Measurements from ENCODE around the gene HIVEP2.

HIVEP2 gene

GRCh38 chr6:142738731-142739130 lies 206.2 kb downstream of the HIVEP2 start:
- DNase-seq (ENCODE audit: low spot score), result no peak

DNA sequence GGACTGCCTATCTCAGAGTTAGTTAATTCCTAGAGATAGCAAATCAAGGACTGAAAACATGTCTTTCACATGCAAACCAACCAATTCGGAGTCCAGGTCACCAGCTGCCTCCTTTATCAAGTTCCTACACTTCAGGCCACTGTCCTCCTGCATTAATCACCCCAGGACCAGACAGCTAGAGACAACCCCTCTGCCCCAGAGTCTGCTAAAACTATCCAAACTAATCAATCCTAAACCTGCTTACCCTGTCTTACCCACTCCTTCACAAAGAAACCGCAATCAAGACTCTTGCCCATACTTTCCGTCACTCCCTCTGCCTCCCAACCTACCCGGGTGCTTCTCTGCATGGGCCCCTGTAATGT lies 207.0 kb downstream of the HIVEP2 start:
- no peak for DNase-seq (ENCODE audit: low spot score)

- peak; percentile 21 for DNase-seq (ENCODE audit: low spot score)
These were observed 207.5 kb downstream of the HIVEP2 start for GRCh38 chr6:142737368-142738034.

DNA sequence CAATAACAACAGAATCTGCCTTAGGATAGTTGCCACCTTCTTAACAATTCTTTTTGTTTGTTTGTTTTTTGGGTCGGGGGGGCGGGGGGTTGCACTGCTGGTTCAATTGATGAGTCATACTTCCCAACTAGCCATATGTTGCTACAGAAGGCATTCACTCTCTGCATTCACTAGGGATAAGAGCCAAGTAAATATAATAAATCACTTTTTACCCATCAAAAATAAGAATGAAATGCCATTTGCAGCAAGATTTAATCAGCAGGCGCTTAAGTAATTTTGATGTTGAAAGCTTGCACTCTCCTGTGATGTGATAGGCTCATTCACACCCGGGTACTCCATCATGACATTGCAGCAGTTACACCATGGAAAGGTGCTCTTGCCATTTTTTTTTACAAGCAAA lies 209.8 kb downstream of the HIVEP2 start:
- no peak for DNase-seq (ENCODE audit: low spot score)

DNA sequence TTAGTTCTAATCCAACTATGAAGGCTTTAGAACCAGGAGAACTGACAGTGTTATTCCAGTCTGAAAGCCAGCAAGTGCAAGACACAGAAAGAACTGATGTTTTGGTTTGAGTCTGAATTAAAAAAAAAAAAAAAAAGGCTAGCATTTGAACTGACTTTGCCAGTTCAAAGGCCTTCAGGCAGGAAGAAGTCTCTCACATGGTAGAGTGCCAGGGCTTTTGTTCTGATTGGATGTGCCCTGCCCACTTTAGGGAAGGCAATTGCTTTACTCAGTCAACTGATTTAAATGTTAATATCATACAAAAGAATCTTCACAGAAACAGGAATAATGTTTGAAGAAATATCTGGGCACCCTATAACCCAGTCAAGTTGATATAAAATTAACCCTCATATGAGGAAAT lies 212.2 kb downstream of the HIVEP2 start:
- no peak for DNase-seq (ENCODE audit: low spot score)

GRCh38 chr6:142731611-142732010 lies 213.4 kb downstream of the HIVEP2 start:
- no peak for DNase-seq (ENCODE audit: low spot score)

- no peak for DNase-seq (ENCODE audit: low spot score)
These were observed 215.4 kb downstream of the HIVEP2 start for GRCh38 chr6:142729618-142730017.

DNA sequence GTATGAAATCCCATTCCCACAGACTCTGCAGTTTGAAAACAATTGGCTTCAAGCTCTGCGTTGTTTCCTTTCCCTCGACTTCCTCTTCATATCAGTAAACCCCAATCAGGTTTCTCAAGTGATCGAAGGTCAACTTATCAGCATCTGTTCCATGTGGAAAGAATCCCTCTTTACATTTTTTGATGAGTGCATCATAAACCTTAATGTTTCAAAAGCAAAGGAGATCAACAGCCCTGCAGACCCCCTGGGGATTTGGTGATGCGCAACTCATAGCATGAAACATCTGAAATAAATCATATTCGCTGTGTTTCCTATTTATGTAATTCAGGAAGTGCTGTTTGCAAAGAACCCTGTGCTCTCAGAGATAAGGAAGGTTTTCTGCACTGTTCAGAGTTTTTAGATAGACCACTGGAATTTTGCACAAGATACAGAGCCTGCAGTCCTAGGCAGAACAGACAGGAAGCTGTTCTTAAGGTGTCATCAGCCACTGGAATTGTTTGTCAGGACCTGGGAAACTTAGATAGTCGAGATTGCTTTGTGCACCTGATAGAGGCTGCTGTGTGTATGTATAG lies 216.0 kb downstream of the HIVEP2 start:
- no peak for DNase-seq (ENCODE audit: low spot score)

DNA sequence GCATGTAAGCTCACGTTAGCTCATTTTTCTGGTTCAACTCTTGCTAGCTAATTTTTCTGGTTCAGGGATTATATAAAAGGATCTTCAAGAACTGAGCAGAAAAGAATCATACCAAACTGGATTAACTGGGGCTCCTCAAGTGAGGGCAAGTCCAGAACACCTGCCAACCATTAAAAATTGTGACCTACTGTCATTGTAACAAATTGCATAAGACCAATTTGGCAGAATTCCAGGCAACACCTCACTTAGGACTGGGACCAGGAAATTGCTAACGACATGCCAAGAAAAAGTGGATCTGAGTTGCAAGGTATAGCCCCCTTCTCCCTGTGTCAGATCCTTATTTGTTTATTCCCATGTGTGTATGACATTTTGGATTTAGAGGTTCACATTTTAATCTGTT lies 216.6 kb downstream of the HIVEP2 start:
- DNase-seq (ENCODE audit: low spot score), result no peak

DNA sequence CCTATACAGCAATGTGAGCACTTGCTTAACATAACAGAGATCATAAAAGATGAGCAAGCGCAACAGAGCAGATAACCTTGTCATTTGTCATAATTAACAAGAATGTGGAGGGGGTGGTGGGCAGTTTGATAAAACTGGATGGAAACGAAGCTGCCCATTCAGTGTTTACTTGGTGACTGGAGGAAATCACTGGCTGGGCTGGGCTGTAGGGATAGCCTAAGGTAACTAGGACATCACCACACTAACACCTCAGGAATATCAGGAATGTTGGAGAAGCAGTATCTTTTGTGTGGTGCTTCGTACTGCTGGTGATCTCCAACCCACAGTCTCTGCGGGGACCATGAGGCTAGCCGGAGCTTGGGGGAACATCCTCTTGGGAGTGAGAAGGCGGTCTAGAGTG lies 218.4 kb downstream of the HIVEP2 start:
- no peak for DNase-seq (ENCODE audit: low spot score)

- no peak for DNase-seq (ENCODE audit: low spot score)
These were observed 219.8 kb downstream of the HIVEP2 start for GRCh38 chr6:142725024-142725770.

DNA sequence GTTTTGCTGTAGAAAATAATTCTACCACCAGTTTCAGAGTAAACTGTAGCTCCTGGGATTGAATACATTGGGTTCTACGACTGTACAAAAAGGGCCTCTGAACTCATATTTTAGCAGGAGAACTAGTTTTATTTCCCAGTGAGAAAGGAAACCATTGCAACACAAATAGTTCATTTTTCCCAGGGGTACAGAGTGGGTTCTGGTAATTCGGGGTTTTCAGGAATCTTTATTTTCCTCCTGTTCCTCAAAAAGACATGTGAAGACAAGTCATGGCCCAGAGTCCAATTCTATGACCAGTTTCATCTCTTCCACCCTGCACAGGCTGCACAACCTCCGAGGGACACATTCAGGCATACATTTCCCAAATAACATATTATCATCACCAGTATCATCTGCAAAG lies 222.1 kb downstream of the HIVEP2 start:
- no peak for DNase-seq (ENCODE audit: low spot score)

DNA sequence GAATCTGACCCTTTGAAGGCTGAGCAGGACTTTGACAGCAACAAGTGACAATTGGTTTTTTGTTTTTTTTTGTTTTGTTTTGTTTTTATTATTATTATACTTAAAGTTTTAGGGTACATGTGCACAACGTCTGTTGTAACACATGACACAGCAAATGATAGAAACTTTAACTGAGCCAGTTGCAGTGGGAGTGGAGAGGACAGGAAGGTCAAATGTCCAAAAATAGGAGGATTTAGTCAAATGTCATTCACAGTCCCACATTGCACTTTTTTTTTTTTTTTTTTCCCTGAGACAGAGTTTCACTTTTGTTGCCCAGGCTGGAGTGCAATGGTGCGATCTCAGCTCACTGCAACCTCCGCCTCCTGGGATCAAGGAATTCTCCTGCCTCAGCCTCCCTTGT lies 223.0 kb downstream of the HIVEP2 start:
- DNase-seq (ENCODE audit: low spot score), result no peak

GRCh38 chr6:142721215-142721920 lies 223.6 kb downstream of the HIVEP2 start:
- DNase-seq (ENCODE audit: low spot score), result no peak

GRCh38 chr6:142718667-142719191 lies 226.2 kb downstream of the HIVEP2 start:
- no peak for DNase-seq (ENCODE audit: low spot score)

DNA sequence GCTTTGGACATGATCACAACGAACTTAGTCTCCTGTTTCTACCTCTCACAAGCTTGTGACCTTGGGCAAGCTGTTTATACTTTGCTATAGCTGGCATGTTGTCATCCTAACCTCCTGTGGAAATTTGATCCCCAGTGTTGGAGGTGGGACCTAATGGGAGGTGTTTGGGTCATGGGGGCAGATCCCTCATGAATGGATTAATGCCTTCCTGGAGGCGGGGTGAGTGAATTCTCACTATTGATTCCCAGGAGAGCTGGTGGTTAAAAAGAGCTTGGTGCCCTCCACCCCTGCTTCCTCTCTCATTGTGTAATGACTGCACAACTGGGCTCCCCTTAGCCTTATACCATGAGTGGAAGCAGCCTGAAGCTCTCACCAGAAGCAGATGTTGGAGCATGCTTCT lies 228.9 kb downstream of the HIVEP2 start:
- DNase-seq (ENCODE audit: low spot score), result no peak

- DNase-seq (ENCODE audit: low spot score), result peak; percentile 52
These were observed 229.8 kb downstream of the HIVEP2 start for GRCh38 chr6:142714951-142715785.

GRCh38 chr6:142713959-142714358 lies 231.0 kb downstream of the HIVEP2 start:
- no peak for DNase-seq (ENCODE audit: low spot score)

- DNase-seq (ENCODE audit: low spot score), result no peak
These were observed 232.7 kb downstream of the HIVEP2 start for GRCh38 chr6:142712231-142712630.

- no peak for DNase-seq (ENCODE audit: low spot score)
These were observed 236.3 kb downstream of the HIVEP2 start for GRCh38 chr6:142708651-142709050.

- DNase-seq (ENCODE audit: low spot score), result no peak
These were observed 237.7 kb downstream of the HIVEP2 start for GRCh38 chr6:142707255-142707654.

Data from SK-N-DZ (cell line).